Fibroblast of skin of left quadriceps (primary cell): ENCODE results near the gene COL19A1.
"Not testable (repeated sequence)": the region's sequence is repeated elsewhere in the genome, so short reads cannot be mapped to it uniquely, and the experiment has no call there.

Experiments used
- DNase-seq, 2 experiments: peaks; one replicate each; pipeline ENCODE4 v3.0.0-alpha.2; 2013; ENCODE audit warnings: low read depth in 2 of 2

The COL19A1 gene

GRCh38 chr6:69900869-69901268, 34.5 kb downstream of the COL19A1 start:
- DNase-seq = no peak

GRCh38 chr6:69901361-69901760, 35.0 kb downstream of the COL19A1 start:
- no peak for DNase-seq

- peak; percentile 33 to 46 for DNase-seq
These were observed 41.7 kb downstream of the COL19A1 start for GRCh38 chr6:69907981-69908498.

- DNase-seq = no peak
These were observed 47.0 kb downstream of the COL19A1 start for GRCh38 chr6:69913361-69913760.

- no peak for DNase-seq
These were observed 47.7 kb downstream of the COL19A1 start for GRCh38 chr6:69914015-69914485.

- DNase-seq = no peak
These were observed 49.0 kb downstream of the COL19A1 start for GRCh38 chr6:69915346-69915745.

GRCh38 chr6:69917834-69918233, 51.5 kb downstream of the COL19A1 start:
- DNase-seq = peak; percentile 32 to 36

GRCh38 chr6:69918813-69919475, 52.6 kb downstream of the COL19A1 start:
- DNase-seq = no peak

- not testable (repeated sequence) for DNase-seq
These were observed 54.7 kb downstream of the COL19A1 start for GRCh38 chr6:69921066-69921465.

- not testable (repeated sequence) for DNase-seq
These were observed 55.3 kb downstream of the COL19A1 start for GRCh38 chr6:69921611-69922010.

GRCh38 chr6:69926745-69927144, 60.4 kb downstream of the COL19A1 start:
- DNase-seq = no peak

GRCh38 chr6:69933239-69933638, 66.9 kb downstream of the COL19A1 start:
- no peak for DNase-seq

- DNase-seq = no peak
These were observed 68.7 kb downstream of the COL19A1 start for GRCh38 chr6:69935079-69935478.

- no peak for DNase-seq
These were observed 70.5 kb downstream of the COL19A1 start for GRCh38 chr6:69936674-69937363.

- no peak for DNase-seq
These were observed 71.2 kb downstream of the COL19A1 start for GRCh38 chr6:69937402-69938136.

GRCh38 chr6:69942485-69942884, 76.1 kb downstream of the COL19A1 start:
- no peak for DNase-seq

GRCh38 chr6:69945192-69945591, 78.8 kb downstream of the COL19A1 start:
- no peak for DNase-seq

GRCh38 chr6:69948479-69949114, 82.2 kb downstream of the COL19A1 start:
- no peak for DNase-seq

- DNase-seq = no peak
These were observed 87.1 kb downstream of the COL19A1 start for GRCh38 chr6:69953491-69953890.

GRCh38 chr6:69954733-69955132, 88.4 kb downstream of the COL19A1 start:
- no peak for DNase-seq

GRCh38 chr6:69957985-69958559, 91.7 kb downstream of the COL19A1 start:
- no peak for DNase-seq

GRCh38 chr6:69958978-69959377, 92.6 kb downstream of the COL19A1 start:
- no peak for DNase-seq
